ENCODE data around the gene CKS1B. TPM values are rescaled to one million over a fixed set of nuclear protein-coding genes. Genes with fewer than 3 reads are reported as not detected.

Gene CKS1B
- total RNA-seq, 6 donors from 2014 or later = 9.9 to 31.1 (median 22.5) TPM

DNA sequence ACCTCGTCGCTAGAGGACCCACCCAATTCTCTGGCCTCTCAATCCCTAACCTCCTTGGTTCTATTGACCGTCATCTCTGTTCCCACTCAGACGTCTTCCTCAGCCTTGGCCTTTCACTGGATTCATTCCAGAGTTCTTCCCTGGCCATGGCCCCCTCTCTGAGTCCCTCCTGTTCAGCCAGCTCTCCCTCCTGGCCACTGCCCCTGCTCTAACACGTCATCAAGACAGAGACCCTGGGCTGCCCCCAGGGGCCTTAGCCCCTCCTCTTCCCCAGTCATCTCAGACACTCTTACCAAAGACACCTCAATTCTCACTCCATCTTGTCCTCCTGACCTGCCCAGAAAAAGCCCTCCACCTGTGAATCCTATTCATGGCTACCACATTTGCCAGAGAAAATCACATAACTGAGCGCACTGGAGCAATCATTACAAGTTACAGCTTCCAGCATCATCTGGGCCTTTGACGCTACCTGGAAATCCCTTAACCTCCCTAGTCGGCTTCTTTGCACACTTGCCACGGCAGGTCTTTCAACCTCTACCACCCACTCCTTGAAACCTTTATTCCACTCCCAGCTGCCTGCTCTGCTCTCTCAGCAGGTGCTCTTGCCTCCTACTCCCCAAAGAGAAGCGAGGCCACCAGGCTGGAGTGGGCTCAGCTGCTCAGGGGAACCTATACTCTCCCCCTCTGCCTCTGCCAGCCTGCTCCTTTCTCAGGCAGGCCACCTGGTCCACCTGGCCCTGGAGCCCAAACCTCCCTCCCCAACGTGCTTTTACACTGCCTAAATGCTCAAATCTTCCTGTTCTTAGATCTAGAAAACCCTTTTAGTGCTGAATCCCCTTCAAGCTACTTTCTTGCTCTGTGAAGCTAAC lies 45.1 kb downstream of the CKS1B start:
- Histone ChIP-seq H3K4me3 (no peak overlapping the region), H3K27ac (peak overlapping the region in 2 of 4 donors; percentile 11 to 88), H3K36me3 (peaks cover 4 to 22% (median 19%) of the 10 kb centered on the region in 4 donors), H3K27me3 (no peaks in the 10 kb centered on the region), H3K9me3 (no peaks in the 10 kb centered on the region), H3K4me1 (peaks cover 28 to 37% (median 37%) of the 10 kb centered on the region in 4 donors)
- TF ChIP-seq EP300 (IDR thresholded peaks at IDR 0.05) (no peak), POLR2A (IDR thresholded peaks at IDR 0.05) (no peak), POLR2AphosphoS5 (IDR thresholded peaks at IDR 0.05) (no peak)
- TF ChIP-seq, protein P1, sequence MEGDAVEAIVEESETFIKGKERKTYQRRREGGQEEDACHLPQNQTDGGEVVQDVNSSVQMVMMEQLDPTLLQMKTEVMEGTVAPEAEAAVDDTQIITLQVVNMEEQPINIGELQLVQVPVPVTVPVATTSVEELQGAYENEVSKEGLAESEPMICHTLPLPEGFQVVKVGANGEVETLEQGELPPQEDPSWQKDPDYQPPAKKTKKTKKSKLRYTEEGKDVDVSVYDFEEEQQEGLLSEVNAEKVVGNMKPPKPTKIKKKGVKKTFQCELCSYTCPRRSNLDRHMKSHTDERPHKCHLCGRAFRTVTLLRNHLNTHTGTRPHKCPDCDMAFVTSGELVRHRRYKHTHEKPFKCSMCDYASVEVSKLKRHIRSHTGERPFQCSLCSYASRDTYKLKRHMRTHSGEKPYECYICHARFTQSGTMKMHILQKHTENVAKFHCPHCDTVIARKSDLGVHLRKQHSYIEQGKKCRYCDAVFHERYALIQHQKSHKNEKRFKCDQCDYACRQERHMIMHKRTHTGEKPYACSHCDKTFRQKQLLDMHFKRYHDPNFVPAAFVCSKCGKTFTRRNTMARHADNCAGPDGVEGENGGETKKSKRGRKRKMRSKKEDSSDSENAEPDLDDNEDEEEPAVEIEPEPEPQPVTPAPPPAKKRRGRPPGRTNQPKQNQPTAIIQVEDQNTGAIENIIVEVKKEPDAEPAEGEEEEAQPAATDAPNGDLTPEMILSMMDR (IDR thresholded peaks at IDR 0.05) = no peak
- WGBS, 2 donors = 83 to 85% methylated on average over 10 to 11 of the region's 11 CpGs
- ATAC-seq (ENCODE audit: low FRiP score in 2 of 2) (no peak), DNase-seq (no peak)

DNA sequence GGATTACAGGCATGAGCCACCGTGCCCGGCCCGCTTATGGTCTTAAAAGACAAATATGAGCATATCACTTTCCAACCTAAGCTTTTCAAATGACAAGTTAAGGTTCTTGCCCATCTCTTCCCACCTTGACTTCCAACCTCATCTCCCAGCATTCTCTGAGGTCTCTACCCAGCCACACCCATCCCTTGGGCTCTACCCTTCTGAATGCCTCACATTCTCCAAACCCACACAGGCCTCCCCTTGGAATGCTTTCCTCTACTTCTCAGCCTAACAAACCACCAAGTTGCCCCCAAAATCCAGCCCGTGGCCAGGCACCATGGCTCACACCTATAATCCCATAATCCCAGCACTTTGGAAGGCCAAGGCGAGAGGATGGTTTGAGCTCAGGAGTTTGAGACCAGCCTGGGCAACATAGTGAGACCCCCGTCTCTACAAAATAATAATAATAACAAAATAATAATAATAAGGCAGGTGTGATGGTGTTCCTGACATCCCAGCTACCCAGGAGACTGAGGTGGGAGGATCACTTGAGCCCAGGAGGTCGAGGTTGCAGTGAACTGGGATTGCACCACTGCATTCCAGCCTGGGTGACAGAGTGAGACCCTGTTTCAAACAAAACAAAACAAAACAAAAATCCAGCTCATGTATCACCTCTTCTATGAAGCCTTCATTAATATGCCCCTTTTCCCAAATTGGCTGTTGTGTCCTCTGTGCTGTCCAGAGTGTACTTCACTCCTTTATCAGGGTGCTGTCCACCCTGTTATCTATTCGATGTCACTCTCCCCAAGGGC lies 47.9 kb downstream of the CKS1B start:
- no peak for DNase-seq
- no peak for TF ChIP-seq EP300 (IDR thresholded peaks at IDR 0.05)
- TF ChIP-seq POLR2A (IDR thresholded peaks at IDR 0.05) = no peak
- TF ChIP-seq POLR2AphosphoS5 (IDR thresholded peaks at IDR 0.05) = no peak
- TF ChIP-seq, protein P1 (IDR thresholded peaks at IDR 0.05) = no peak
- ATAC-seq (ENCODE audit: low FRiP score in 2 of 2) = no peak
- Histone ChIP-seq H3K36me3 (no peaks in the 10 kb centered on the region), H3K9me3 (no peaks in the 10 kb centered on the region), H3K4me1 (peaks cover 17 to 29% (median 23%) of the 10 kb centered on the region in 4 donors), H3K27ac (no peak overlapping the region), H3K27me3 (no peaks in the 10 kb centered on the region), H3K4me3 (no peak overlapping the region)
- WGBS, 2 donors = 72 to 84% methylated on average over 8 of the region's 8 CpGs

DNA sequence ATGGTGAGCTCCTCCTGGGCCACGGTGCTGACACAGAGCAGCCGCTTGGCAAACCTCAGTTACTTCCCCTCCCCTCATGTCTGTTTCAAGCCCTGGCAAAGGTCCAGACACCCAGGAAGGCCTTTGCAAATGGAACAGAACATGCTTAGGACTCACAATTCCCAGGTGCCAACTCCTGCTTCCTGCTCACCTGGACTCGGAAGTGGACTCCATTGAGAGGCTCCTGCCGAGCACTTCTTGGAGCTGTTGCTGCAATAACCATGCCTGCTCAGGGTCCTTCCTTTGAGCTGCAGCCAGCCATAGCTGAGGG lies 48.4 kb downstream of the CKS1B start:
- no peaks in the 10 kb centered on the region for H3K27me3 ChIP-seq
- H3K4me3 ChIP-seq = no peak overlapping the region
- H3K9me3 ChIP-seq = no peaks in the 10 kb centered on the region
- peak in 1 of 2 donors; percentile 73 for DNase-seq
- no peak overlapping the region for H3K27ac ChIP-seq
- ATAC-seq (ENCODE audit: low FRiP score in 2 of 2) = peak in 1 of 2 donors; percentile 4
- H3K36me3 ChIP-seq = no peaks in the 10 kb centered on the region
- peaks cover 13 to 23% (median 17%) of the 10 kb centered on the region in 4 donors for H3K4me1 ChIP-seq
- WGBS, 2 donors = 45 to 66% methylated on average over 3 to 4 of the region's 4 CpGs
- TF ChIP-seq POLR2A (IDR thresholded peaks at IDR 0.05) (no peak), POLR2AphosphoS5 (IDR thresholded peaks at IDR 0.05) (no peak), EP300 (IDR thresholded peaks at IDR 0.05) (no peak)
- TF ChIP-seq, protein P1 (IDR thresholded peaks at IDR 0.05) = no peak

DNA sequence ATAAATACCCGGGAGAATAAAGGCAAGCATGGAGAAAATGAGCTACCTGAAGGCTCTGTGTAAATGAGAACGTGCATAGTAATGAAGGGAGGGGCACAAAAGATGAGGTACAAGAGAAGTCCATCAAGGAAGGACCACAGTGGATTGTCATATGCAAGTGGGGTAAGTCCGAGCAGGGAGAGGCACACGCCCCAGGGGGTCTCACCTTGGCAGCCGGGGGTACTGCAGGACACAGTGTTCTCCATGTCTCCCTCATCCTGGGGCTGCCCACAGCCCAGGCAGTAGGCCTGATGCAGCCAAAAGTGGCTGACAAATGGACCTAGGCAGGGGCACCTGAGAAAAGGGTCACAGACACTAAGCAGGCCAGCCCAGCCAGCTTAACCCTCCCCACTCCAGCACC lies 49.1 kb downstream of the CKS1B start:
- Histone ChIP-seq H3K27ac (no peak overlapping the region), H3K4me1 (peaks cover 6 to 16% (median 10%) of the 10 kb centered on the region in 4 donors), H3K9me3 (no peaks in the 10 kb centered on the region), H3K4me3 (no peak overlapping the region), H3K36me3 (no peaks in the 10 kb centered on the region), H3K27me3 (no peaks in the 10 kb centered on the region)
- no peak for ATAC-seq (ENCODE audit: low FRiP score in 2 of 2)
- TF ChIP-seq POLR2A (IDR thresholded peaks at IDR 0.05) (no peak), POLR2AphosphoS5 (IDR thresholded peaks at IDR 0.05) (no peak), EP300 (IDR thresholded peaks at IDR 0.05) (no peak)
- TF ChIP-seq, protein P1 (IDR thresholded peaks at IDR 0.05) = no peak
- WGBS, 2 donors = 78 to 83% methylated on average over 5 of the region's 5 CpGs
- DNase-seq = no peak
